Neural progenitor cell (in vitro differentiated cells): ENCODE measurements around the gene FASN.

Experiments used
- CTCF ChIP-seq: fragments of 200-600 bp; sonication (generic); IDR thresholded peaks from 2 replicates; pipeline ENCODE4 v1.5.1; 2017; ENCODE audit warnings: antibody characterized with exemption, mild to moderate bottlenecking
- EZH2 ChIP-seq: fragments of 200-600 bp; sonication (generic); IDR thresholded peaks from 2 replicates; pipeline ENCODE4 v1.6.1; 2017; ENCODE audit warnings: antibody characterized with exemption, mild to moderate bottlenecking, moderate library complexity
- EZH2phosphoT487 ChIP-seq: fragments of 200-600 bp; sonication (generic); IDR thresholded peaks from 2 replicates; pipeline ENCODE4 v1.6.1; 2017; ENCODE audit warnings: antibody characterized with exemption

DNA sequence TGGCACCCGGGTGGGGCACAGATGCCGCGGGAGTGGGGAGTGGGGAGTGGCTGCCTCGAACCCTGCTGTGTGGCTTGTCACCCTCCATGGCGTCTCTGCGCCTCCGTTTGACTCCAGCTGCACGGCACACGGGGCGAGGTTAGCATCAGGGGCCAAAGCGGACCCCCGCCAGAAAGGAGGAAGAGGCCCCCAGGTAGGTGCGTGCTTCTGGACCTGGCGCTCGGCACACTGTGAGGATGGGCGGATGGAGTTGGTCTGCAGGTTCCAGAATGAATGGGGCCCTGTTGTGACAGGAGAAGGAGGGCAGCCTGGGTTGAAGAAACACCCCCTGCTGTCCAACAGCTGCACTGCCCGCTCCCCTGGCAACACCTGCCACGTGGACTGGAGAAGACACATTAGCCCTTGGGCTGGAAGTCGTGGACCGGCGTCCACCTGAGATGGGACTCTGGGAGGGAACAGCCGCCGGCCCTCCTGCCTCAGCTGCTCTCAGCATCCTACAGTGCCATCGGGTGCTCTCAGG lies 9.4 kb upstream of the FASN start:
- TF ChIP-seq CTCF (peak; percentile 33), EZH2phosphoT487 (no peak), EZH2 (no peak)
